Adrenal gland (tissue), 5 donors: ENCODE results near the gene KRTAP10-7.

Experiments
- POLR2A ChIP-seq, 2 donors: fragments of 450-650 bp; IDR thresholded peaks; one replicate each; pipeline ENCODE4 v1.6.1; 2017; ENCODE audit warnings: antibody characterized with exemption in 2 of 2, mild to moderate bottlenecking in 2 of 2, moderate library complexity in 1 of 2
- TF ChIP-seq, protein P1 (sequence below), 6 experiments: fragments of 450-650 bp in 4 of 6; fragments of 200-600 bp in 2 of 6; sonication (generic) in 1 of 6; IDR thresholded peaks; 1 replicate in 5 of 6; 2 replicates in 1 of 6; pipeline versions ENCODE4 v1.5.1 to v1.8.0; 2016 to 2021; ENCODE audit warnings: antibody characterized with exemption in 6 of 6, mild to moderate bottlenecking in 2 of 6, moderate library complexity in 1 of 6
- donor health status: DM: no; HTN: no; CAD: no.

DNA sequence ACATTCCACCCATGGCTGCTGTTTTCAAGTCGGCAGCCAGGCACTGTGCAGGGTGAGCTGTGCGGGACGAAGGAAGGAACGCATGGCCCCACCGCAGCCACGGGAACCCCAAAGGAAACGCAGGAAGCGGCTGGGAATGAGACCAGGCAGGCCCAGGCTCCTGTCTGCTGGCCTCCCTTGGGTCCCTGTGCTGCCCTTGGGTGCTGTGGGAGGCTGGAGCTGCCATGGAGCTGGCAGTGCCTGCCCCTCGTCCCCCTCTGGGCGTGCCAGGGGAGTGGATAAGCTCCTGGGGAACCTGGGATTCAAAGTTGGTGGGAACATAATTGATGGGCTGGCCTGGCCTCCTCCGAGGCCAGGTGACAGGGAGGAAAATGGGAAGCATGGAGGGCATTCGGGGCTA is 32.1 kb upstream of the KRTAP10-7 start:
- TF ChIP-seq, protein P1, sequence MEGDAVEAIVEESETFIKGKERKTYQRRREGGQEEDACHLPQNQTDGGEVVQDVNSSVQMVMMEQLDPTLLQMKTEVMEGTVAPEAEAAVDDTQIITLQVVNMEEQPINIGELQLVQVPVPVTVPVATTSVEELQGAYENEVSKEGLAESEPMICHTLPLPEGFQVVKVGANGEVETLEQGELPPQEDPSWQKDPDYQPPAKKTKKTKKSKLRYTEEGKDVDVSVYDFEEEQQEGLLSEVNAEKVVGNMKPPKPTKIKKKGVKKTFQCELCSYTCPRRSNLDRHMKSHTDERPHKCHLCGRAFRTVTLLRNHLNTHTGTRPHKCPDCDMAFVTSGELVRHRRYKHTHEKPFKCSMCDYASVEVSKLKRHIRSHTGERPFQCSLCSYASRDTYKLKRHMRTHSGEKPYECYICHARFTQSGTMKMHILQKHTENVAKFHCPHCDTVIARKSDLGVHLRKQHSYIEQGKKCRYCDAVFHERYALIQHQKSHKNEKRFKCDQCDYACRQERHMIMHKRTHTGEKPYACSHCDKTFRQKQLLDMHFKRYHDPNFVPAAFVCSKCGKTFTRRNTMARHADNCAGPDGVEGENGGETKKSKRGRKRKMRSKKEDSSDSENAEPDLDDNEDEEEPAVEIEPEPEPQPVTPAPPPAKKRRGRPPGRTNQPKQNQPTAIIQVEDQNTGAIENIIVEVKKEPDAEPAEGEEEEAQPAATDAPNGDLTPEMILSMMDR (IDR thresholded peaks at IDR 0.05): no peak
- no peak for TF ChIP-seq POLR2A (IDR thresholded peaks at IDR 0.05)
